Esophagus squamous epithelium (tissue), 4 donors: ENCODE results near the gene LEFTY1.

Experiments
- POLR2A ChIP-seq, 4 donors: fragments of 450-650 bp; IDR thresholded peaks; one replicate each; pipeline ENCODE4 v1.6.1; 2017; ENCODE audit warnings: antibody characterized with exemption in 4 of 4, mild to moderate bottlenecking in 4 of 4, moderate library complexity in 3 of 4
- TF ChIP-seq, protein P1 (sequence below), 6 experiments: fragments of 450-650 bp in 4 of 6; fragments of 200-600 bp in 2 of 6; sonication (generic) in 2 of 6; IDR thresholded peaks; one replicate each; pipeline ENCODE4 v1.5.1; 2016 to 2019; ENCODE audit warnings: antibody characterized with exemption in 6 of 6, mild to moderate bottlenecking in 4 of 6, moderate library complexity in 4 of 6

DNA sequence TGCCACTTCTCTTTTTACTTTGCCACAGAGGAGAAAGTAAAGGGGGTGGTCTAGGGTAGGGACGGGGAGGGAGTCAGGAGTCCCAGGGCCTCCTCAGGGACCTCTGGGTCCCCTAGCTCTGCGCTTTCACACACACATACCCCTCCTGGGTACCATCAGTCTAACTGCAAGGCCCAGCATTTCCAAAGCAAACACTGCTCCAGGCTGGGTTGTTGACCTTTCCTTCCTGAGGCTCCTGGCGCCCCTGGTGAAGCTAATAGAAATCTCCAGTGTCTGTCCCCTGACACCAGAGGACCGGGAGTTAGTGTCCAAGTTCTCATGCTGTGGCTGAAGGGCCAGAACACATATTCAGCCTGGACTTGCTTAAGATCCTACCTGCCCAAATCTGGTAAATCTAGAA, 10.7 kb downstream of the LEFTY1 start:
- TF ChIP-seq, protein P1, sequence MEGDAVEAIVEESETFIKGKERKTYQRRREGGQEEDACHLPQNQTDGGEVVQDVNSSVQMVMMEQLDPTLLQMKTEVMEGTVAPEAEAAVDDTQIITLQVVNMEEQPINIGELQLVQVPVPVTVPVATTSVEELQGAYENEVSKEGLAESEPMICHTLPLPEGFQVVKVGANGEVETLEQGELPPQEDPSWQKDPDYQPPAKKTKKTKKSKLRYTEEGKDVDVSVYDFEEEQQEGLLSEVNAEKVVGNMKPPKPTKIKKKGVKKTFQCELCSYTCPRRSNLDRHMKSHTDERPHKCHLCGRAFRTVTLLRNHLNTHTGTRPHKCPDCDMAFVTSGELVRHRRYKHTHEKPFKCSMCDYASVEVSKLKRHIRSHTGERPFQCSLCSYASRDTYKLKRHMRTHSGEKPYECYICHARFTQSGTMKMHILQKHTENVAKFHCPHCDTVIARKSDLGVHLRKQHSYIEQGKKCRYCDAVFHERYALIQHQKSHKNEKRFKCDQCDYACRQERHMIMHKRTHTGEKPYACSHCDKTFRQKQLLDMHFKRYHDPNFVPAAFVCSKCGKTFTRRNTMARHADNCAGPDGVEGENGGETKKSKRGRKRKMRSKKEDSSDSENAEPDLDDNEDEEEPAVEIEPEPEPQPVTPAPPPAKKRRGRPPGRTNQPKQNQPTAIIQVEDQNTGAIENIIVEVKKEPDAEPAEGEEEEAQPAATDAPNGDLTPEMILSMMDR (IDR thresholded peaks at IDR 0.05), result no peak
- TF ChIP-seq POLR2A (IDR thresholded peaks at IDR 0.05), result no peak
